ENCODE results near the gene SLIT1.

The SLIT1 gene

DNA sequence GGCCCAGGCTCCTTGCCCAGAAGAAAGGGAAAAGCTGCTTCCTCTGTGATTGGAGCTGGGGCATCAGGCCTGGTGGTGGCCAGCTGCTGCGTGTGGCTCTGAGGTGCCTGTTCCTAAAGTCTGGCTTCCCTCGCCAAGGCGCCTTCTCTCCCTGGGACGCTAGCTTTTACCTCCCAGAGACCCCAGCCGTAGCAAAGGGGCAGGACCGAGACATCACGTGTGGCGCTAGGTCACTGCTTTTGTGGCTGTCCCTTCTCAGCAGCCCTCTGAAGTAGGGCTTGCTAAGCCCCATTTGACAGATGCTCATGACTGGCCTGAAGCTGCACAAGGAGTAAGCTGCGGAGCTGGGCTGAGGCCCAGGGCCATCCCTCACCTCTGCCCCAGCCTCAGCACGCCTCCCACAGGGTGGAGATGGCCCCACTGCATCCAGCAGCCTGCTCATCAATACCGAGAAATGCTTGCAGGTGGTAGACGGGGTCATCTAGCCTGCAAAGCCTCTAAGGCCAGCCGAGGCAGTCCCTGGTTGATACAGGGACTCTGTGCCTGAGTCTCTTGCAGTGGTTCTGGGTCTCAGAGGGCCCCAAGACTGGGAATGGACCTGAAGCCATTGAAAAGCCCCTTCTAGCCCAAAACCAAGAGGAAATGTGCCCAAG is 182.5 kb downstream of the SLIT1 start:
- DNase-seq (ENCODE audit: low read depth in 2 of 2), result no peak

GRCh38 chr10:97002670-97003069 is 183.1 kb downstream of the SLIT1 start:
- DNase-seq (ENCODE audit: low read depth in 2 of 2), result no peak

DNA sequence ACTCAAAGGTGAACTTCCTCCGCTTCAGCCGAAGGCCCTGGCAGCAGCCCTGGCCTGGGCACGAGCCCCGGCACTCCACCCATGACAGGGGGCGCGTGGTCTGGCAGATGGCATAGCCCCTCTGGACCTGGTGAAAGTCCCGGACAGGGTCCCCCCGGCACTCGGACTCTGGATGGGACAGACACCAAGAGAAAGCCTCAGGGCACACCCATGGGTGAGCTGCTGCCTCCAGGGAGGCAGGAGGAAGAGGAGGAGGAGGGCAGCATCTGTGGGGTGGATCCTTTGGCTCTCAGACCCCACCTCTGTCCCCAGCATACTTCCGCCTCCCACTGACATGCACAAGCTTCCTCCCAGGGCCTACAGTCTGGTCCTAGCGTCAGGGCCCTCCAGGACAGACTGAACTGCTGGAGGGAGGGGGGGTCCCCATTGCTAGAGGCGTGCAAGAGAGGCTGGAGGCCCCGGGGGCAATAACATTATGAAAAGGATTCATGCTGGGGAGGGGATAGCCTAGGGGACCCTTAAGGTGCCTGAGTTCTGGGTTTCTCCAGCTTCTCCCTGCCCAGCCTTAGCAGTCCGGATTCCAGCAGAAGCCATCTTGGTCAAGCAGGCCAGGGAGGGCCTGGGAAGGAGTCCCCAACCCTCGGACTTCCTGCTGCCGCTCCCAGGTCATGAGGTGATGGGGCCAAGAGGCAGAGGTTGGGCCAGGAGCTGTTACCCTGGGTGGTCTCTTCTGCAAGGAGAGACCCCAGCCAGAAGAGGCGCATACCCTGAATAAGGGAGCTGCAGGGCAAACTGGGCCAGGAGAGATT is 184.4 kb downstream of the SLIT1 start:
- DNase-seq (ENCODE audit: low read depth in 2 of 2), result no peak

DNA sequence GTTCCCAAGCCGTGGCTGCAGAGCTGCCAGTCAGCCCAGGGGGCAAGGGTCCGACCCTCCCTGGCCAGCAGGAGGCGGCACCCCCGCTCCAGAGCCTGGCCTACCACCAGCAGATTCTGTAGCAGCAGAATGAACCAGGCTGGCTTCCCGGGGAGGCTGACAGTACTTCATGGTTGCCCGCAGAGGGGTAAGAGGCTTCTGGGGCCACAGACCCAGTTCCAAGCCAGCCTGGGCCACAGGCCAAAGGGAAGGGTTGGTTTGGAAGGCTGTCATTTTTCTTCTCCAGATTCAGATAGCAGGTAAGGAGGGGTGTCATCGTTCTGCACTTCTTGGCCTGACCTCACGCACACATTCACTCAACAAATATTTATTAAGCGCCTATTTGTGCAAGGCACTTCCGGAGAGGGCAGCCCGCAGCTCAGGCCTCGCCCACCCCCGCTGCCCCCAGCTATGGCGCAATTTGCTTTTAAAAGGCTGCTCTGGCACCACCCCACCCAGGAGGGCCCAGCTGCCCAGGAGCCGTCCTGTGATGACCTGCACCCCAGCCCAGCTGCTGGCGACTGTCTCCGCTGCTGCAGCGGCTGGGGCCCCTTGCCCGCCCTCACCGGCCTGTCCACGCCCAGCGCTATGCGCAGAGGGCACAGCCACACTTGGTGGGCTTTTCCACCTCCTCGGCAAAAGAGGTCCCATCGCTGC is 185.1 kb downstream of the SLIT1 start:
- DNase-seq (ENCODE audit: low read depth in 2 of 2), result no peak

DNA sequence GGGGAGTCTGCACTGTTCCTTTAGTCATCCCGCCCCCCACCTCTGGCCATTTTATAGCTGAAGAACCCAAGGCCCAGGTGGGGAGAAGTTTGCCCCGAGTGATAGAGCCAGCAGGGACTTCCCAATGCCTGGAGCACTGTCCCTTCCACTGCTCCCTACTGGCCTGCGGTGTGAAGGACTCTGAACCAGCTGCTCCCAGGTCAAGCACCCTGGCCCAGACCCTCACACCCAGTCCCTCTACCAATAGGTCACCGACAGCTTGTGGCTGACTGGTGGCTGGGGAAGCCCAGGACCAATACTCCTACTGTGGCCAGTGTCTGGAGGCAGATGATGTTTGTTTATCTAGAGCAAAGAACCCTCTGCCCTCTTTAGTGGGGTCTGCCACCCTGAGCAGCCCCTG is 185.8 kb downstream of the SLIT1 start:
- DNase-seq (ENCODE audit: low read depth in 2 of 2), result no peak

DNA sequence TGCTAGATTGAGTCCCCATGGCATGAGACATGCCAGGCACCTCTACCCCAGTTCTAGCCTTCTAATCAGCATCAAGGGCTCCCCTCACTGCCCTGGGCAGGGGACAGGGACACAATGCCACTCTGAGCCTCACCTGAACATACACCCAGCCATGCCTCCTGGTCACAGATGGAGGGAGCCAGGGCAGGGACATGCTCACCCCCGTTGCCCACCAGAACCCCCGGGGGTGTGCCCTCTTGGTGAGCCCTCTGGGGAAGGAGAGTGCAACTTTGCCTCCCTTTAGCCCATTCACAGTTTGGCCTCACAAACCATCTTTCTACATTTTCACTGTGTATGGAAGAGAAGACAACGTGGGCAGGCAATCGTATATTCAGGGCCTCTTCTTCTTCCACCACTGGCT is 186.4 kb downstream of the SLIT1 start:
- no peak for DNase-seq (ENCODE audit: low read depth in 2 of 2)

GRCh38 chr10:96998329-96998888 is 187.3 kb downstream of the SLIT1 start:
- no peak for DNase-seq (ENCODE audit: low read depth in 2 of 2)

GRCh38 chr10:96996275-96996965 is 189.3 kb downstream of the SLIT1 start:
- DNase-seq (ENCODE audit: low read depth in 2 of 2), result no peak

DNA sequence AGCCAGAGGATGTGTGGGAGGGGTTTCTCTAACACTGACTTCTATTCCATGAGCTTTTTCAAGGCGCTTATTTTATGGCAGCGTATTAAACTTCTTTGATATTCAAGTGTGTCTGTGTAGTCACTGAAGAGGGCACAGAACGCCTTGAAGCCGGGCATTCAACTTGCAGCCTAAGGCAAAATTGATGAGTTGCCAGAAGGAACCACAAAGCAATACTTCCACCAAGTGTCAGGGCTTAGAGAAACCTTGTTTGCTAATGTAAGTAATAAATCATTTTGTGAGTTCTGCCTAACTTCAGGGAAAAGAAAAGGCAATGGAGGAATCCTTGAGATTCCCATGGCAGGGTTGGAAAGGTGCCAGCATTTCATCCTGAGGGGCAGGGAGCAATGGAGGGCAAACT is 189.9 kb downstream of the SLIT1 start:
- DNase-seq (ENCODE audit: low read depth in 2 of 2), result no peak

GRCh38 chr10:96992721-96993120 is 193.0 kb downstream of the SLIT1 start:
- no peak for DNase-seq (ENCODE audit: low read depth in 2 of 2)

DNA sequence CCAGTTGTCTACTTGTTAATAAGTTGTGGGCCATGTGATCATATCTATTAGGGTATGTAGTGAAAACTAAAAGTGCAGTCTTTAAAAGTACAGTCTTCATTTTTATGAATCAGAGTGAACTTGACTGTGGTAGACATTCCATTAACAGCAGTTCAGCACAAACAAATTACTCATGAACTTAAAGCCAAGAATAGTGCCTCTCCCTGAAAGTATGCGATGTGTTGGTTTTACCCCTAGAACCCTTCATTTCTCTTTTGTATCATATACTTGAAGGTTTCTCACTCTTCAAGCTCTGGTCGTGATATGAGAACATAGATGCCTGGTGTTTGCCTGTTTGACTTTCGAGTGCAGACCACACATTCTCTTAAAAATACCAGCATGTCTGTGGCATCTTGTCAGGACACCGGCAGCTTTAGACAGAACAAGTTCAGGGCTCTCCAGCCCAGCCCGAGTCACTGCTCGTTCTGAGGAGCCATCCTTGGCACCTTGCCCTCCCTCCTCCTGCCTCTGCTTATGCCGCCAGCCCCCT is 194.4 kb downstream of the SLIT1 start:
- DNase-seq (ENCODE audit: low read depth in 2 of 2), result no peak

- DNase-seq (ENCODE audit: low read depth in 2 of 2), result no peak
These were observed 197.3 kb downstream of the SLIT1 start for GRCh38 chr10:96988426-96988825.

GRCh38 chr10:96987842-96988175 is 197.9 kb downstream of the SLIT1 start:
- no peak for DNase-seq (ENCODE audit: low read depth in 2 of 2)

DNA sequence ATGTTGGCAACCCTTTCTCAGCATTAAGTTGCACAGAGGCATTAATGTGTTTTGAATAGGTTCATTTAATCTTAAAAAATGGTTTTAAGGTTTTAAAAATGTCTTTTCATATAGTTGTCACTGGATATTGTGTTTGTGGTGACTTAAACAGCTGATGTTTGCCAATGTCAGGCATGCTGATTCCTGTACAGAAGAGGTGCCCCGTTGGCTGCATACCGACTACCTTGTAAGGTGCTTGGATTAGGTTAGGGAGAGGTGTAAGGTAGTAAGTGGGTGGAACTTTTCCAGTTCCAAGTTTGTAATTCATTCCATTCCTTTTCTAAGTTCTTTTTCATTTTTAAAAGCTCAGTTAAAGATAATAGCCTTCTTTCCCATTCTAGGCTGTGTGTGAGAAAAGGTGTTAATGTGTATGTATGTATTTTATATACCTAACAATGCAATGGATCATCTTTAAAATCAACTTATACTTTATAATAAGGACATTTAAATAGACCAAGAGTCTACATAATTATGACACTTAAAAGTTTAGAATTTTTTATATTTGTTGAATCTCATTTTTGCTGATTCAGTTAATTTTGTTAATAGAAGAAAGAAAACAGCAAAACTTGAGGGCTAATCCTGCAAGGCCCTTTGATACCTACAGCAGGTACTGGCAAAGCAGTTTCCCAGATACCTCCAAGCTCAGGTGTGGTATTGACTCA is 198.5 kb downstream of the SLIT1 start:
- DNase-seq (ENCODE audit: low read depth in 2 of 2), result no peak

DNA sequence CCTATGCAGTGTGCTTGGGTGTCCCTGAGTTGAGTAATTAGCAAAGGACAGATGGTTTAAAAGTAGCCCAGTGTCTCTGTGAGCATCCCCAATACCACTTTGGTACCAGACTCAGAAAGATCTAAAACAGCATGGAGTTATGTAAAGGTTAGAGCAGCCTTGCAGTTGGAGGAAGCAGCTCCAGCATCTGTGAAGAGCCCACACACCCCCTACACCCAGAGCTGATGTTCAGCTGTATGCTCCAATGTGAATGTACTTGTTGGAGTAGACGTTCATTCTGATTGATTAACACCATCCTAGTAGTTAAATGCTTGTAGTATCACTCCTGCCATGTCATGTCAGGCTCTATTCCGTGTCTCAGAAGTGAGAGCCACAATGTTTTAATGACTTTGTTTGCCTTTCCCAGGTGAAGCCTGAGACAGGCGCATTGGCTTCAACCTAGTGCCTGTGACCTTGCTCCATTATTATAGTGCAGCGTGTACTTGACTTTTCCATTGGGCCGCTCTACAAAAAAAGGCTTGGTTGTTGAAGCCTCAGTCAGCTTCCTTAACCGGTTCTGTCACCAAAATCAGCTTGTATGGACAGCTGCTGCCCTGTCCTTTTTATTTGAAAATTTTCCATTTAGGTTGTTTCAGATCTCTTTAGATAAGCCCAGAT is 199.4 kb downstream of the SLIT1 start:
- no peak for DNase-seq (ENCODE audit: low read depth in 2 of 2)

DNA sequence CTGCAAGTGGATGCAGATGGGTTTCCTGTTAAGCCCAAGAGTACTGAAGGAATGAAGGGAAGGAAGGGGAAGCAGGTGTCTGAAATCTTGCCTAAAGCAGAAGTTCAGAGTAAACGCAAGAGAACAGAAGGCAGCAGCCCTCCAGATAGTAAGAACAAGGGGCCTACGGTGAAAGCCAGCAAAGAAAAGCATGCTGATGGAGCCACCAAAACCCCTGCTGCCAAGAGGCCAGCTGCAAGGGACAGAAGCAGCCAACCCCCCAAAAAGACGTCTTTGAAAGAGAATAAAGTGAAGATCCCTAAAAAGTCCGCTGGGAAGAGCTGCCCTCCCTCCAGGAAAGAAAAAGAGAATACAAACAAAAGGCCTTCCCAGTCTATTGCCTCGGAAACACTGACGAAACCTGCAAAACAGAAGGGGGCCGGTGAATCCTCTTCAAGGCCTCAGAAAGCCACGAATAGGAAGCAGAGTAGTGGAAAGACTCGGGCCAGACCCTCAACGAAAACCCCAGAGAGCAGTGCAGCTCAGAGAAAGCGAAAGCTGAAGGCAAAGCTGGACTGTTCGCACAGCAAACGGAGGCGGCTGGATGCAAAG is 201.1 kb downstream of the SLIT1 start:
- DNase-seq (ENCODE audit: low read depth in 2 of 2), result no peak

DNA sequence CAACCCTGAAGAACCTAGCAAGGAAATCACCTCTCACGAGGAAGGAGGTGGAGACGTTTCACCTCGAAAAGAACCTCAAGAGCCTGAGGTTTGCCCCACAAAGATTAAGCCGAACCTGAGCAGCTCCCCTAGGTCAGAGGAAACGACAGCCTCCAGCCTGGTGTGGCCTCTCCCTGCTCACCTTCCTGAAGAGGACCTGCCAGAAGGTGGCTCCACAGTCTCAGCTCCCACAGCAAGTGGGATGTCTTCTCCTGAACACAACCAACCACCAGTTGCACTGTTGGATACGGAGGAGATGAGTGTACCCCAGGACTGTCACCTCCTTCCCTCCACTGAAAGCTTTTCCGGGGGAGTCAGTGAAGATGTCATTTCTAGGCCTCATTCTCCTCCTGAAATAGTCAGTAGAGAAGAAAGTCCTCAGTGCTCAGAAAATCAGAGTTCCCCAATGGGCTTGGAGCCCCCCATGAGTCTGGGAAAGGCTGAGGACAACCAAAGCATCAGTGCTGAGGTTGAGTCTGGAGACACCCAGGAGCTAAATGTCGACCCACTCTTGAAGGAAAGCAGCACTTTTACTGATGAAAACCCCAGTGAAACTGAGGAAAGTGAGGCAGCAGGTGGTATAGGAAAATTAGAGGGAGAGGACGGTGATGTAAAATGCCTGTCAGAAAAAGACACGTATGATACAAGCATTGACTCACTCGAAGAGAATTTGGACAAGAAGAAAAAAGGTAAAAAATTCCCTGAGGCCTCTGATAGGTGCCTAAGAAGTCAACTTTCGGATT is 203.4 kb downstream of the SLIT1 start:
- no peak for DNase-seq (ENCODE audit: low read depth in 2 of 2)

- no peak for DNase-seq (ENCODE audit: low read depth in 2 of 2)
These were observed 207.1 kb downstream of the SLIT1 start for GRCh38 chr10:96978621-96979154.

- no peak for DNase-seq (ENCODE audit: low read depth in 2 of 2)
These were observed 210.6 kb downstream of the SLIT1 start for GRCh38 chr10:96975136-96975535.
